ENCODE results near the gene ACE2.

Gene ACE2

DNA sequence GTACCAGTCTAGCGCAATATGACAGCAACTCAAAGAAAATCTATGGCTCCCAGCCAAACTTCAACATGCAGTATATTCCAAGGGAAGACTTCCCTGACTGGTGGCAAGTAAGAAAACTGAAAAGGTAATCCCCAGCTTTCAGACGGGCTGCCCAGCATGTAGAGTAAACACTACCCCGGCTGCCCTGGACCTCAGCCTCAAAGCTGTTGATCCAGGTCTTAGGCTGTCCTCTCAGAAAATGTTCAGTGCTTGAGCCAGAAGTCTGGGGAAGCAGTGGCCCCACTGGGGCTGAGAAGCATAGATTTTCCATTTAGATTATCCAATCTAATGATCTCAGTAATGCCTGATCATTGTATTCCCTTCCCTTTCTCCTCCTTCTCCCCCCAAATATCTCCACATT is 78.3 kb downstream of the ACE2 start:
- no peak for FAIRE-seq
- DNase-seq (ENCODE audit: extremely low spot score, insufficient read length, low read depth): no peak

DNA sequence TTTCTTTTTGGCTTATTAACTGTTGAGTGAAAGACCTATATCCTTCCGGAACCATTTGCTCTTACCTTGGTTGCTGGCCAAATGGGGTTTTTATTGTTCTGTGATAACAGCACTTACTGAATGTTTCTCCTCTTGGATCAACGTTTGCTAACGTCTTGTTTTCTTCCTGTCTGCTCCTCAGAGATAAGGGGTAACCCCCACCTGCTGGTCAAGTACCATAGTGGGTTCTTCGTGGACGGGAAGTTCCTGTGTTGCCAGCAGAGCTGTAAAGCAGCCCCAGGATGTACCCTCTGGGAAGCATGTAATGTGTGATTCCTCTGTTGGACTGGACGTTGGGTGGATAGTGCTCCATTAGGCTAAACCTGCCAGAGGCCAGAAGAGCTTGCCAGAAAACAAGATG is 84.8 kb downstream of the ACE2 start:
- no peak for DNase-seq (ENCODE audit: extremely low spot score, insufficient read length, low read depth)
- FAIRE-seq: no peak

DNA sequence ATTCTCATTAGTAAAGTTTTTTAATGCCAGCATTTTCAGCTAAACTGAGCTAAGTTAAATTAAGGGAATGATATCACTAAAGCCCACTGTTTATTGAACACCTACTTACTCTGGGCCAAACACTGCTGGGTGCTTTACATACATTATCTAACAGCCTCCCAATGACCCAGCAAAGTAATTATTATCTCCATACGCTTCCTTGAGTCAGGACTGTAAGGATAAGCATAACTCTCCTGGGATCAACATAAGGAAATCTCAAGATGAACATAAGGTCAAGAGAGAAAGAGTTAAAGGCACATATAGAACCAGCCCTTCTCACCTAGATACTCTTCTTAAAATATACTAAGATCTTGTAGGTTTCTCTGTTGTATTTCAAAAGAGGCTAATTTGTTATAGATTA is 86.5 kb downstream of the ACE2 start:
- no peak for FAIRE-seq
- DNase-seq (ENCODE audit: extremely low spot score, insufficient read length, low read depth): no peak

DNA sequence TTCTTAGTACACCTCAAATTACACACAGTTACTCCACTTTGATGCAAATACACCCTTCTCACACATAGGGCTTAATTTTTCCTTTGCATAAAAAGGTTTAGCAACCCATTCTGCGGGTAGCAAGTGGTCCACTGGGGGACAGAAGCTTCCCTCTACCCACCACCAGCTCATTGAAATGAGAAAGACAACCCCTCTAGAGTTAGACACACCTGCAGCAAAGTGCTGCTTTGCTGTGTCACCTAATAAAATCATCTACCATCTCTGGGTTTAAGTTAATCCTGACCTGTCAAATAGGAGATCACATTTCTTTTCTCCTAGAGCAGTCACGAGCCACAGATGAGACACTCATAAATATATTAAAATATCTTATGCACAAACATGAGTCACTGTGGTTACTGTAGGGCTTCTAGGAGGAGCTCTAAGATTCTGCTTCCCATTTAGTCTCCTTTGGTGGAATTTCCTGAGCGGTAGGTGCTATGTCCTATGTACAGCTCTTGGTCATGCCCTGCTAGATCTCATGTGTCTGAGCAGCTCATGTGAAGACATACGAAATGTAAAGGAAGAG is 88.3 kb downstream of the ACE2 start:
- no peak for DNase-seq (ENCODE audit: extremely low spot score, insufficient read length, low read depth)
- FAIRE-seq: no peak

DNA sequence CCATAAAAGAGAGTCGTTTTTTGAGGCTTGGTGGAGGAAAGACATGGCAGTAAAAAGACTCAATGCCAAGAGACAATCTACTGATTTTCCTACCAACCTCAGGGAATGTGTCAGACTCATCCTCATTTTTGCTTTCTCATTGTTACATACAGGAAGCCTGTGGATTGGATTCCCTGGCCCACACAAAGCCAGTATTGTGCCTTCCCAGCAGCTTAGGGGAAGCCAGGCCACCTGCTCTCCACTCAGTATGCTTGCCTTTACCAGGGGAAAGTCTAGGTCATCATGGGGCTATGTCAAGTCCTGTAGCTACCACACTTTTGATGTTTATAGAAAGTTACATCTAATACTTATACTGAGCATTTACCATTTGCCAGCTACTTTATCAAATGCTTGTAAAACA is 89.2 kb downstream of the ACE2 start:
- FAIRE-seq (no peak), DNase-seq (ENCODE audit: extremely low spot score, insufficient read length, low read depth) (no peak)
